ENCODE results near the gene MRGPRG.
"Not testable (repeated sequence)": the region's sequence is repeated elsewhere in the genome, so short reads cannot be mapped to it uniquely, and the experiment has no call there.

Gene MRGPRG, protein sequence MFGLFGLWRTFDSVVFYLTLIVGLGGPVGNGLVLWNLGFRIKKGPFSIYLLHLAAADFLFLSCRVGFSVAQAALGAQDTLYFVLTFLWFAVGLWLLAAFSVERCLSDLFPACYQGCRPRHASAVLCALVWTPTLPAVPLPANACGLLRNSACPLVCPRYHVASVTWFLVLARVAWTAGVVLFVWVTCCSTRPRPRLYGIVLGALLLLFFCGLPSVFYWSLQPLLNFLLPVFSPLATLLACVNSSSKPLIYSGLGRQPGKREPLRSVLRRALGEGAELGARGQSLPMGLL

DNA sequence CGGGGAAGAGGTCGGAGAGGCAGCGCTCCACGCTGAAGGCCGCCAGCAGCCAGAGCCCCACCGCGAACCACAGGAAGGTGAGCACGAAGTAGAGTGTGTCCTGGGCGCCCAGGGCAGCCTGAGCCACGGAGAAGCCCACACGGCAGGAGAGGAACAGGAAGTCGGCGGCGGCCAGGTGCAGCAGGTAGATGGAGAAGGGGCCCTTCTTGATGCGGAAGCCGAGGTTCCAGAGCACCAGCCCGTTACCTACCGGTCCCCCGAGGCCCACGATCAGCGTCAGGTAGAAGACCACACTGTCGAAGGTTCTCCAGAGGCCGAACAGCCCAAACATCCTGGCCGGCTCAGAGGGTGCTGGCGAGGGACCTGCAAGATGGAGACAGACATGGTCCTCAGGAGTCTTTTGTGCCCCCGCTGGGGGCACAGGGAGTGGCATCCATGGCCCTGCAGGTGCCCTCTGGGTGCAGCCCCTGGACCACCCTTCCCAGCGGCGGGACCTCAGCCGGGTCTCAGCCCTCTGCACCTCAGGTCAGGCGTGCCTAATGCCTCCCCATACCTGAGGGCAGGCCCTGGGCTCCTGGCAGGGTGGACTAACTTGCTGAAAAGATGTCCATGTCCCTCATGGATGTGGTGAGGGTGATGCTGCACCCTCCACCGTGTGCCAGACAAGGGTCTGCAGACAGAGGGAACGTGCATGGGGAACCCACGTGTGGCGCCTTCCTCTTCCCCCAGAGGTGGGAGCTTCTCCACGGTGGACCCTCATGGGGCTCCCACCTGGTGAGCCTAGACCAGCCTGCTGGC lies at the start of gene MRGPRG:
Gene MRGPRG, minus strand, starts transcription at position 331 of the 798 bp plus-strand sequence. Its CDS starts 0 bp downstream, at position 331.
- TF ChIP-seq, protein P1, sequence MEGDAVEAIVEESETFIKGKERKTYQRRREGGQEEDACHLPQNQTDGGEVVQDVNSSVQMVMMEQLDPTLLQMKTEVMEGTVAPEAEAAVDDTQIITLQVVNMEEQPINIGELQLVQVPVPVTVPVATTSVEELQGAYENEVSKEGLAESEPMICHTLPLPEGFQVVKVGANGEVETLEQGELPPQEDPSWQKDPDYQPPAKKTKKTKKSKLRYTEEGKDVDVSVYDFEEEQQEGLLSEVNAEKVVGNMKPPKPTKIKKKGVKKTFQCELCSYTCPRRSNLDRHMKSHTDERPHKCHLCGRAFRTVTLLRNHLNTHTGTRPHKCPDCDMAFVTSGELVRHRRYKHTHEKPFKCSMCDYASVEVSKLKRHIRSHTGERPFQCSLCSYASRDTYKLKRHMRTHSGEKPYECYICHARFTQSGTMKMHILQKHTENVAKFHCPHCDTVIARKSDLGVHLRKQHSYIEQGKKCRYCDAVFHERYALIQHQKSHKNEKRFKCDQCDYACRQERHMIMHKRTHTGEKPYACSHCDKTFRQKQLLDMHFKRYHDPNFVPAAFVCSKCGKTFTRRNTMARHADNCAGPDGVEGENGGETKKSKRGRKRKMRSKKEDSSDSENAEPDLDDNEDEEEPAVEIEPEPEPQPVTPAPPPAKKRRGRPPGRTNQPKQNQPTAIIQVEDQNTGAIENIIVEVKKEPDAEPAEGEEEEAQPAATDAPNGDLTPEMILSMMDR (IDR thresholded peaks at IDR 0.05; ENCODE audit: insufficient read depth, low read depth, low read length, missing control alignments) = no peak
- H3K4me3 ChIP-seq (ENCODE audit: low read length) = no peak within 1 kb of the TSS
- DNase-seq (ENCODE audit: low read depth) = no peak

DNA sequence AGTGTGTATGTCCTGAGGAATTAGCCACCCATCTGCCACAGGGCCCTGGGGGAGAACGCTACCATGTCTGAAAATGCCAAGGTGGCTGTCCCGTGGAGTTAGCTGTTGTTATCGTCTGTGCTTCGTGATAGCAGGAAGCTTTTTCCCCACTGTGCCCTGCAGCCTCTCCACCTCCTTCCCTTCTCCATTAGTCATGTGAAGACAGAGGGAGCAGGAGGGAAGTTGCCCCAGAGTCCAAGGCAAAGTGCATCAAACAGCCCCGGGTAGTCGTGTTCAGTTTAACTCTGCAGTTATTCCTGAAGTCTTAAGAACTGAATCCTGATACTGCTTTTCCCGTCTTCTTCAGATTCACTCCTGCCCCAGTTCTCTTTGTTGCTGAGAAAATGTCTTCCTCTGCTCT lies 43.9 kb upstream of the MRGPRG start:
- DNase-seq (ENCODE audit: low read depth); H3K4me3 ChIP-seq (ENCODE audit: low read length): not testable (repeated sequence)

DNA sequence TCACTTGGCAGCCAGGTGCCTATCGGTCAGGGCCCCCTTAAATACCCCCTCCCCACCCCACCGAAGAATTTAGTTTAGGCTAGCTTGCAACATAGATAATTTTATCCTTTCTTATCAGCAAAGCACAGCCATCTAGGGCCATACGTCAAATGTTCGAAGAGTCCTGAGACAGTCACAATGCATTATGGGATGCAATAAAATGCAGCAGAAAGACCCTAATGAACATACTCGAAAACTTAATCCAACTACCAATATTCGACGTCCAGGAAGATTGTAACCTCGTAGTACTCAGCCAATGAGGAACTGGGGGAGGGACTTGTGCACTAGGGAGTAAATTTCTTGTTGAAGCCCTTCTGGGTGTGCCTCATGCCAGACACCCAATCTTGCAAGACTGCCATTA lies 43.2 kb upstream of the MRGPRG start:
- DNase-seq (ENCODE audit: low read depth); H3K4me3 ChIP-seq (ENCODE audit: low read length): not testable (repeated sequence)

DNA sequence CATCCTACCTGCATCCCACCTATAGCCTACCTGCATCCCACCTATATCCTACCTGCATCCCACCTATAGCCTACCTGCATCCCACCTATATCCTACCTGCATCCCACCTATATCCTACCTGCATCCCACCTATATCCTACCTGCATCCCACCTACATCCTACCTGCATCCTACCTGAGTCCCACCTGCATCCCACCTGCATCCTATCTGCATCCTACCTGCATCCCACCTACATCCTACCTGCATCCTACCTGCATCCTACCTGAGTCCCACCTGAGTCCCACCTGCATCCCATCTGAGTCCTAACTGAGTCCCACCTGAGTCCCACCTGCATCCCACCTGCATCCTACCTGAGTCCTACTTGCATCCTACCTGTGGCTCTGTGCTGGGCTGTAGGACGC lies 38.9 kb upstream of the MRGPRG start:
- not testable (repeated sequence) for DNase-seq (ENCODE audit: low read depth)

DNA sequence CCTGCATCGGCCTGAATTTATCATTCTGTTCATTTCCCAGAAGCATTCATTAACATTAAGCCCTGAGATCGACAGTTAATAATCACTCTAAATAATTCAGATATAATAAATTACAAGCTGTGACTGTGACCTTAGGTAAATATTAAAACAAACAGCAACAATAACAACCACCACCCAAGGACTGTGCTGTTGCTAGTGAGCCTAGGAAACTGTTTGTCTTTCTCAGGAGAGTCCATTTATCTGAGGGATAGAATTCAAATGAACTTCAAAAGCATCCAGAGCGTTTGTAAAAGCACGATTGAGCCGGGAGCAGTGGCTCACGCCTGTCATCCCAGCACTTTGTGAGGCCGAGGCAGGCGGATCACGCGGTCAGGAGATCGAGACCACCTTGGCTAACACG lies 36.6 kb upstream of the MRGPRG start:
- not testable (repeated sequence) for H3K4me3 ChIP-seq (ENCODE audit: low read length); DNase-seq (ENCODE audit: low read depth)

More for the DNA sequence above, 38.9 kb upstream of the MRGPRG start:
- H3K4me3 ChIP-seq (ENCODE audit: low read length) = not testable (repeated sequence)

DNA sequence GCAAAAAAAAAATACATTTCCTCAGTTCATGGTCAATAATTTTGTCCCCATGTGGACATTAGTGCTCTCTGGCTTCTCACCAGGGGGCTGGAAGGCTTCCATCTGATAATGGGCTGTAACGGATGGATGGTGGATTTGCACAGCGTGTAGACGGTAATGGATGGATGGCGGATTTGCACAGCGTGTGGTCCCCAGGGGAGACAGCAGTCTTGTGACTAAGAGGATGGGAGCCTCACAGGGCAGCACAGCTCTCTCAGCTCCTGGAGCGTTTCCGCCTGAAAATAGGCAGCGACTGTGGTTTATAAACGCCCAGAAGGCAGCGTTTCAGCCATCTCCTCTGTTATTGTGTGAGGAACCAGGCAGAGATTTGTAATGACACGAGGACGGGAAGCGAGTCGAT lies 36.2 kb upstream of the MRGPRG start:
- H3K4me3 ChIP-seq (ENCODE audit: low read length); DNase-seq (ENCODE audit: low read depth): not testable (repeated sequence)

DNA sequence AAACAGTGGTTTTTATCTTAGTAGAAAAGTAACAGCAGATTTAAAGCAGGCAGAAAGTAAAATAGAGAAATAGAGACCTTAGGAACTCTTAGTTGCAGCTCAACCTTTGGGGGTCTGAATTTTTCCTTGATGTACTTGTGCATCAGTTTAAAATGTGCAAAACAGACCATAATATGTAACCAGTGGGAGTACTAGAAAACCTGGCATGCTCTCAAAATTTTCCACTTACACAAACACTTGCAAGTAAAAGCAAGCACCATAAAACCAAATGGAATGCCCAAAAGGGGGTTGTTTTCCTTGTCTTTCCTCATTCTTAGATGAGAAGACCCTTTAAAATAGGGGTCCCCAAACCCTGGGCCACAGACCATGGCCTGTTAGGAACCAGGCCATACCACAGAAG lies 26.5 kb upstream of the MRGPRG start:
- no peak for DNase-seq (ENCODE audit: low read depth)
- no peak overlapping the region for H3K4me3 ChIP-seq (ENCODE audit: low read length)
- TF ChIP-seq, protein P1 (IDR thresholded peaks at IDR 0.05; ENCODE audit: insufficient read depth, low read depth, low read length, missing control alignments) = no peak

DNA sequence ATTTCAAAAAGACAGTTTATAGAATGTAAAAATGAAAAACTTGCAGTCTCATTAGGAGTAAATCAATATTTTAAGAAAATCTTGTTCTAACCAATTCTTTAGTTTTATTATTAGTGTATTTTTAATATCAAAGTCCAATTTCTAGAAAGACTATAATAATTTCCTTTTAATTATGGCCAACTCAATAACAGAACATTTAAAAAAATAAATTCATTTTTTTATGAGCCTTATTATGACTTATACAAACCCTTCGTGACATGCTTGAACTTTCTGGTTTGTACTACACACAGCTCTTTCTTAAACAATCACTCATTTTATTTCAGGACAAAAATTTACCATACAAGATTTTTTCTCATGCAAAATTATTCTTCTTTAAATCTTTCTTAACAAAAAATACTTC lies 25.3 kb upstream of the MRGPRG start:
- TF ChIP-seq, protein P1 (IDR thresholded peaks at IDR 0.05; ENCODE audit: insufficient read depth, low read depth, low read length, missing control alignments) = no peak
- DNase-seq (ENCODE audit: low read depth) = no peak

DNA sequence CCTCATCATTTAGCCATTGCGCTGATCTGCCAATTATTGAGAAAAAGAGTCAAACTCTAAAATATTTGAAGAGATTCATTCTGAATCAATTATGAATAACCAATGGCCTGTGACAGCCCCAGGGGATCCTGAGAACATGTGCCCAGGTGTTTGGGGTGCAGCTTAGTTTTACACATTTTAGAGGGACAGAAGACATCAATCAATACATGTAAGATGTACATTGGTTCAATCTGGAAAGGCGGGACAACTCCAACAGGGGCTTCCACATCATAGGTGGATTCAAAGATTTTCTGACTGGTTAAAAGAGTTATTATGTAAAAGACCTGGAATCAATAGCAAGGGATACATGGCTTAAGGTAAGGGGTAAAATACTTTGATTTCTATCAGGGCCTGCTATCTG lies 18.5 kb upstream of the MRGPRG start:
- H3K4me3 ChIP-seq (ENCODE audit: low read length) = no peak overlapping the region
- DNase-seq (ENCODE audit: low read depth) = no peak
- TF ChIP-seq, protein P1 (IDR thresholded peaks at IDR 0.05; ENCODE audit: insufficient read depth, low read depth, low read length, missing control alignments) = no peak

More for the DNA sequence above, 25.3 kb upstream of the MRGPRG start:
- H3K4me3 ChIP-seq (ENCODE audit: low read length) = no peak overlapping the region

Measured in epithelial cell of esophagus (primary cell).